ENCODE data around the gene NRP1. TPM values are rescaled to one million over a fixed set of nuclear protein-coding genes. Genes with fewer than 3 reads are reported as not detected.

The NRP1 gene
- total RNA-seq, 4 donors from 2014 or later, result 20.4 to 29.0 (median 22.1) TPM

DNA sequence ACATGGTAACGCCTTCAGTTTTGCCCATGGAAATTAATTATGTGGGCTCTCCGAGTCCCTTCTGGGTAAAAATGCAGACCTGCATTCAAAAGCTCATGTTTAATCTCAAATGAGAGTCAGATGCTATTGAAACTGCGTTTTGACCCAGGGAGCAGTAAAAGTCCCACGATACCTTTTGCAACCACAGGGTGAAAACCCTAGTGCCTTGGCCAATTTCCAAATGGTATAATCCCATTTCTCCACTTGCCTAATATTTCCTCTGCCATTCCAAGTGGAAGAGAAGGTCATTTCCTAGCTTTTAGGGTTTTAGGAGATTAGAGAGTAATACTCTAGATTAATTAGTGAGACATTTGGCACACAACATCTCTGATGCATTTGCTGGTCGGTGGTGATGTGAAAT lies 132.5 kb downstream of the NRP1 start:
- ATAC-seq (no peak), DNase-seq (no peak)
- in situ Hi-C loops (cut with MboI; ENCODE audit: low sequenced_read_pairs in 4 of 4) (loop anchor here in 1 of 4 donors (25.0 kb wide), 1 partner anchor 110 kb away; no protein-coding TSS in a partner anchor), intact Hi-C loops (cut with DNase I; ENCODE audit: low total_unique reads) (no loop called here)
- Histone ChIP-seq H3K27ac (peak overlapping the region in 1 of 4 donors; percentile 14), H3K27me3 (no peaks in the 10 kb centered on the region), H3K36me3 (peaks cover 0 to 23% of the 10 kb centered on the region in 2 donors), H3K4me3 (no peak overlapping the region), H3K4me1 (peaks cover 0 to 10% of the 10 kb centered on the region in 2 donors), H3K9me3 (no peaks in the 10 kb centered on the region)
- TF ChIP-seq POLR2A (IDR thresholded peaks at IDR 0.05), result no peak
- TF ChIP-seq, protein P1, sequence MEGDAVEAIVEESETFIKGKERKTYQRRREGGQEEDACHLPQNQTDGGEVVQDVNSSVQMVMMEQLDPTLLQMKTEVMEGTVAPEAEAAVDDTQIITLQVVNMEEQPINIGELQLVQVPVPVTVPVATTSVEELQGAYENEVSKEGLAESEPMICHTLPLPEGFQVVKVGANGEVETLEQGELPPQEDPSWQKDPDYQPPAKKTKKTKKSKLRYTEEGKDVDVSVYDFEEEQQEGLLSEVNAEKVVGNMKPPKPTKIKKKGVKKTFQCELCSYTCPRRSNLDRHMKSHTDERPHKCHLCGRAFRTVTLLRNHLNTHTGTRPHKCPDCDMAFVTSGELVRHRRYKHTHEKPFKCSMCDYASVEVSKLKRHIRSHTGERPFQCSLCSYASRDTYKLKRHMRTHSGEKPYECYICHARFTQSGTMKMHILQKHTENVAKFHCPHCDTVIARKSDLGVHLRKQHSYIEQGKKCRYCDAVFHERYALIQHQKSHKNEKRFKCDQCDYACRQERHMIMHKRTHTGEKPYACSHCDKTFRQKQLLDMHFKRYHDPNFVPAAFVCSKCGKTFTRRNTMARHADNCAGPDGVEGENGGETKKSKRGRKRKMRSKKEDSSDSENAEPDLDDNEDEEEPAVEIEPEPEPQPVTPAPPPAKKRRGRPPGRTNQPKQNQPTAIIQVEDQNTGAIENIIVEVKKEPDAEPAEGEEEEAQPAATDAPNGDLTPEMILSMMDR (IDR thresholded peaks at IDR 0.05 in 4 of 5, conservative IDR thresholded peaks at IDR 0.05 in 1 of 5), result no peak

DNA sequence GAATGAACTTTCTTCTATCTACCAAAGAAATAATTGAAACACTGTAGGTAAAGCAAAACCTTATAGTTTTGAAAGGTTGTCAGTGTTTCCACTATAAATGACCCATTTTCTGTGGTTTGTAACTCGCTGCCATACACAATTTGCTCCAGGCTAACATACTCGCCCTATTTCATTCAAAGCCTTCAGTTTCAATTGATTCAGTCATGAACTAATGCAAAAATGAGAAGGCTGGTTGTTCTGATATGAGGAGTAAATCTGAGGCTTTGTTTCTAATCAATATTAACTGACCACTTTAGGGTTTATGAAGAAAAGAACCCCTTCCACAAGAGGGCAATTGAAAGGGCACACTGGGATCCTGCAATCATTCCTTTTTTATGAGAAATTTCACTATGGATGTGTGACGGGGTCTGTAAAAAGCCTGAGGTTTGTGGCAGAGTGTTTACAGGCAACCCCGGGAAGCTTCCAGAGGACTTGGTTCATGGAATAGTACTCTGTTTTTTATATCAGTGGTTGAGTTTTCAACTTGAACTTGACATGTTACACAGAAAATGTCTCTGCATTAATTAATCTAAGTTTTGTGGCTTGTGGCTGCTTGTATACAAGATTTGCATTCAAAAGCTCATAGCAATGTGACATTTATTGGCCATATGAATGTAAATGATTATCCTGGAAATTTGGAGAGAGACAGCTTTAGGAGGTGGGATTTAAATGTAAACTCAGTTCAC lies 133.2 kb downstream of the NRP1 start:
- no peak for ATAC-seq
- H3K27me3 ChIP-seq, result no peaks in the 10 kb centered on the region
- in situ Hi-C loops (cut with MboI; ENCODE audit: low sequenced_read_pairs in 4 of 4) (loop anchor here in 1 of 4 donors (25.0 kb wide), 1 partner anchor 111 kb away; no protein-coding TSS in a partner anchor), intact Hi-C loops (cut with DNase I; ENCODE audit: low total_unique reads) (no loop called here)
- peak overlapping the region in 1 of 4 donors; percentile 14 for H3K27ac ChIP-seq
- H3K9me3 ChIP-seq, result no peaks in the 10 kb centered on the region
- H3K4me1 ChIP-seq, result peaks cover 0 to 13% of the 10 kb centered on the region in 2 donors
- no peak overlapping the region for H3K4me3 ChIP-seq
- no peak for TF ChIP-seq POLR2A (IDR thresholded peaks at IDR 0.05)
- TF ChIP-seq, protein P1 (IDR thresholded peaks at IDR 0.05 in 4 of 5, conservative IDR thresholded peaks at IDR 0.05 in 1 of 5), result no peak
- peaks cover 0 to 19% of the 10 kb centered on the region in 2 donors for H3K36me3 ChIP-seq
- DNase-seq, result no peak

DNA sequence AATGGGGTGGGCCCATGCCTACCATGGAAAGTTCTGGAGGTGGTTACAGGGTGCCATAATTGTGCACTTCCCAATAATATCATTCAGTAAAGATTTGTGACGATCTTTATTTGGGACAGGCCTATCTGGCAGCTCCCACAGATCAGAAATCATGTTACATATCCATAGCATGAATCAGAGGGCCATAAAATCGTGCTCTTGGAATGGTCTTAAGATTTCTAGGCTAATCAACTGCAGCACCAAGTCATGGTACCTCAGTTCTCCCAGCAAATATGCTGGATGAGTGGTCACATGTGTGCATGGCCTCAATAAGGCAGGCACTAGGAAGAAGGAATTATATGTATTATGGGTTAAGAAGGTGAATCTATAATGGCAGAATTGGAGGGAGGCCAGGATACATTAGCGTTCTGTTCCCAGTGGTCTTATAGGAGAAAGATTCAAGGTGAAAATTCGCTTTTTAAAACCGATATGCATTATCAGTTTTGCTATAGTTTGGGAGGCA lies 134.7 kb downstream of the NRP1 start:
- H3K27ac ChIP-seq, result peak overlapping the region in 1 of 4 donors; percentile 21
- H3K4me3 ChIP-seq, result no peak overlapping the region
- in situ Hi-C loops (cut with MboI; ENCODE audit: low sequenced_read_pairs in 4 of 4), result loop anchor here (10.0 to 25.0 kb wide), 4 partner anchors 113 to 1438 kb away; partner anchors contain the start of gene NRP1 (in 1 of the 4)
- no peak for TF ChIP-seq POLR2A (IDR thresholded peaks at IDR 0.05)
- TF ChIP-seq, protein P1 (IDR thresholded peaks at IDR 0.05 in 4 of 5, conservative IDR thresholded peaks at IDR 0.05 in 1 of 5), result no peak
- H3K4me1 ChIP-seq, result peaks cover 0 to 27% of the 10 kb centered on the region in 2 donors
- H3K27me3 ChIP-seq, result no peaks in the 10 kb centered on the region
- DNase-seq, result no peak
- no peak for ATAC-seq
- intact Hi-C loops (cut with DNase I; ENCODE audit: low total_unique reads), result no loop called here
- peaks cover 0 to 19% of the 10 kb centered on the region in 2 donors for H3K36me3 ChIP-seq
- no peaks in the 10 kb centered on the region for H3K9me3 ChIP-seq

DNA sequence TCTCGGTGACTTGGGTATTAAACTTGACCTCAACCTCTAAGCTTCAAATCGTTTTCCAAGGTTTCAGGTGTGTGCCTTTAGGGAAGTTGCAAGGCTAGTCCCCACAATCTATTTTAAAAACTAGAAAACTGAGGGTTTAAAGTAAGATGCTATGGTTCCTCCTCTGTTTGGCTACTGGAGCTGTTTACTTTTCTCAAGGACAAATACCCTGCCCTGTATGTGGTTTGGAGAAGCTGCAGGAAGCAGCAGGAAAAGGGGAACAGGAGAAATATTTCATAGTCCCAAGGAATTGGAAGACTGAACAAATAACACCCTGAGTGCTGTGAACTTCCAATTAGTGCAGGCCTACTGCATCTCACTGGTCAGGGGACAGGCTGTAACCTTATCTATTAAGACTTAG lies 135.9 kb downstream of the NRP1 start:
- TF ChIP-seq, protein P1 (IDR thresholded peaks at IDR 0.05 in 4 of 5, conservative IDR thresholded peaks at IDR 0.05 in 1 of 5), result no peak
- TF ChIP-seq POLR2A (IDR thresholded peaks at IDR 0.05), result no peak
- Histone ChIP-seq H3K27me3 (no peaks in the 10 kb centered on the region), H3K4me3 (no peak overlapping the region), H3K4me1 (peaks cover 0 to 39% of the 10 kb centered on the region in 2 donors), H3K9me3 (no peaks in the 10 kb centered on the region), H3K36me3 (peaks cover 0 to 19% of the 10 kb centered on the region in 2 donors), H3K27ac (peak overlapping the region in 3 of 4 donors; percentile 24 to 54 (median 48))
- DNase-seq, result no peak
- ATAC-seq, result no peak
- intact Hi-C loops (cut with DNase I; ENCODE audit: low total_unique reads), result no loop called here
- in situ Hi-C loops (cut with MboI; ENCODE audit: low sequenced_read_pairs in 4 of 4), result loop anchor here (10.0 to 25.0 kb wide), 3 partner anchors 136 to 1439 kb away; partner anchors contain the start of gene NRP1 (in 1 of the 4)
